ENCODE measurements around the gene ADCY10.

The ADCY10 gene

DNA sequence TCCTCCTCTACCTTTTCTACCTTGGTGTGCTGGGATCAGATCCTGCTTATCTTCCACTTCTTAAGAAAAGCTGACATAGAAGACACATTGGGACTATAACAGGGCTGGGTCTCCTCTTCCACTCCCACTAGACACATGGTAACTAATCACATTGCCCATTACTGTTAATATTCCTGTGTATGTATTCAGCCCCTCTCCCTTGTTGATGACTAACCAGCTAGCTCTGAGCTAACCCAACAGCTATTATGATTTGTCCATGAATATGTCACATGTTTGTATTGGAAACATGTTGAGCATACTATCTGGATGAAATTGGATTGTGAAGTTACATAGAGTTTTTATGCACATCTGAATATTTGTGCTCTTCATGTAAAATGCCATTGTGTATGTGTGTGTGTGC, 139.2 kb downstream of the ADCY10 start:
- DNase-seq = no peak

DNA sequence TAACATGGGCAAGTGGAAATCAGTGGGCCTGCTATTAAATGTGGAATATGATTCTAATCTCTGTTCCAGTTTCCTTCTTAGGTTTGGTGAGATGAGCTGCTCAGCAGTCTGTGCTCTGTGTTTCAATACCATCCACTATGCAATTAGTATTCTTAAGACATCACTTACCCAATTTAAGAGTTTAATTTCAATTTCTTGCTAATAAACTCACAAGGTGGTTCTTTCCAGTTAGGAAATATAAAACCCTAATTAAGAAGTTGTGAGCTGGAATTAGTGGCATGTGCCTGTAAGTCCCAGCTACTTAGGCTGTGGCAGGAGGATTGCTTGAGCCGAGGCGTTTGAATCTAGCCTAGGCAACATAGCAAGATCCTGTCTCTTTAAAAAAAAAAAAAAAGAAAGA, 140.4 kb downstream of the ADCY10 start:
- DNase-seq = no peak

DNA sequence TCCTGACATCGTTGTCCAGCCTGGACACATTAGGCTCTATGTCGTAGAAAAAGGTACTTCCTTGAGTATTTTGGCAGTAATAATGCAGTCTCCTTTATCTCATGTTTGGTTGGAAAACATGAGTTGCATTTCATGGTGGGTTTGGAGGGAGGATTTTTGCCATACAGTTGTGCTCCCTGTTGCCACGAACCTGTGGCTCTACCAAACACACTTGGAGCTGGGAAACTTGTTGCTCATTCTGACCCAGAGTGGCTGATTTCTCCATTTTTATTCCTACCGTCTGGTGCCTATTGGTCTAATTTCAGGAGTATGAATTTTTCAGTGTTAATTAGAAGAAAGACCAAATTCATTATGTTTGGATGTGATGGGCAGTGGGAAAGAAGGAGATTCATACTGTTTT, 141.5 kb downstream of the ADCY10 start:
- DNase-seq = no peak

GRCh38 chr1:167770127-167770526, 143.8 kb downstream of the ADCY10 start:
- no peak for DNase-seq

- no peak for DNase-seq
Measured at GRCh38 chr1:167767761-167768160, 146.2 kb downstream of the ADCY10 start.

DNA sequence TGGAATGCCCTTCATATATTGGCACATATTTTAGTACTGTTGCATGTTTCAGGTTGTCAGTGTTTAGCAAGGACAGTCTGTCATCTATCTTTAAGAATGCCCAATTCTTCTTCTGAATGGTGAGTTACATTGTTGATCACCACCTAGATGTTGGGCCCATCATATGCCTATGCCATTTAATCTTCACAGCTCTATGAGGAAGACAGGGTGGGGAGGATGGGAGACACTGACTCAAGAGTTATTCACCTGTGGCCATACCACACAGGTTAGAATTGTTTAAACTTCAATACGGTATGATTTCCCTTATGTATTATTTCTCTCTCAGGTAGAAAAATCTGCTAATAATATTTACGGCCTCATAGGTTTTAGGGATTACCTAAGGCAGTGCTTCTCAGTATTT, 147.4 kb downstream of the ADCY10 start:
- no peak for DNase-seq

GRCh38 chr1:167765496-167765895, 148.4 kb downstream of the ADCY10 start:
- no peak for DNase-seq

DNA sequence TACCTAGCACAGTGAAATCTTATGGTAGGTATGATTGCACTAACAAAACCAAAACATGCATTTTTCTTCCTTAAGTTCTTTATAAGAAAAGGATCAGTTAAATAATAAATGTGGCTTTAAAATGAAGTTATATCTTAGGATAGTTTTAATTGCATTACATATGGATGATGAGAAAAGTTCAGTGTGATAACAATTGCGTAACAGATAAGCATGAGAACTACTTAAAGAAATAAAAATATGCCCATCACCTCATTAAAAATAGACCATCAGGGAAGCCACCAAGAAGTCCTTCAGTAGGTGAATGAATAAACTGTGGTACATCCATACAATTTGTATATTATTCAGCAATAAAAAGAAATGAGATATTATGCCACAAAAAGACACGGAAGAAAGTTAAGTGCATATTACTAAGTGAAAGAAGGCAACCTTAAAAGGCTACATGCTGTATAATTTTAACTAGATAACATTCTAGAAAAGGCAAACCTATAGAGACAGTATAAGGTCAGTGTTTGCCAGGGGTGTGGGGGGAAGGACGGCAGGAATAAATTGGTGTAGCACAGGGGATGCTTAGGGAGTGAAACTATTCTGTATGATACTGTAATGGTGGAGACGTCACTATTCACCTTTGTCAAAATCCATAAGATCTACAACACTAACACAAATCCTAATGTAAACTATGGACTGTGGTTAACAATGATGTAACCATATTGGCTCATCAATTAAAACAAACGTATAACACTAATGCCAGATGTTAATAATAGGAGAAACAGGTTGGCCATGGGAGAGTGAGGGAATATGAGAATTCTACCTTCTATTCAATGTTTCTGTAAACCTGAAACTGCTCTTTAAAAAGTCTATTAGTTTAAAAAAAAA, 149.2 kb downstream of the ADCY10 start:
- no peak for DNase-seq

GRCh38 chr1:167763525-167764220, 150.3 kb downstream of the ADCY10 start:
- no peak for DNase-seq

GRCh38 chr1:167762061-167762746, 151.7 kb downstream of the ADCY10 start:
- no peak for DNase-seq

- DNase-seq = no peak
Measured at GRCh38 chr1:167761400-167761799, 152.5 kb downstream of the ADCY10 start.
